Naive B cell (primary cell): ENCODE data around the gene ANTKMT. TPM values are rescaled to one million over a fixed set of nuclear protein-coding genes. Genes with fewer than 3 reads are reported as not detected.

ENCODE experiments used
- ATAC-seq, 2 donors: fragments of 150-1000 bp; cut with Tn5 transposase; 2 replicates each; pipeline ENCODE4 v1.10.0; 2021; ENCODE audit warnings: low read depth in 2 of 2, mild to moderate bottlenecking in 2 of 2, moderate library complexity in 2 of 2
- DNase-seq: peaks from one replicate; pipeline ENCODE4 v3.0.0; 2022
- H3K27ac Mint-ChIP-seq, 6 donors: one replicate each; pipeline ENCODE4 v1.8.0; 2020 to 2022; ENCODE audit warnings: mild to moderate bottlenecking in 6 of 6, mixed read lengths in 6 of 6, moderate library complexity in 5 of 6, inconsistent platforms in 2 of 6
- H3K27me3 Mint-ChIP-seq, 3 donors: one replicate each; pipeline ENCODE4 v1.8.0; 2021 to 2022; ENCODE audit warnings: mixed read lengths in 3 of 3, mild to moderate bottlenecking in 1 of 3
- H3K36me3 Mint-ChIP-seq, 2 donors: one replicate each; pipeline ENCODE4 v1.8.0; 2020 to 2022; ENCODE audit warnings: mixed read lengths in 2 of 2, inconsistent platforms in 1 of 2, mild to moderate bottlenecking in 1 of 2
- H3K4me1 Mint-ChIP-seq, 3 donors: one replicate each; pipeline ENCODE4 v1.8.0; 2020 to 2022; ENCODE audit warnings: mixed read lengths in 3 of 3, inconsistent platforms in 1 of 3, mild to moderate bottlenecking in 1 of 3, moderate library complexity in 1 of 3
- H3K4me3 Mint-ChIP-seq, 8 donors: one replicate each; pipeline ENCODE4 v1.8.0; 2020 to 2022; ENCODE audit warnings: mild to moderate bottlenecking in 8 of 8, mixed read lengths in 8 of 8, moderate library complexity in 8 of 8, inconsistent platforms in 2 of 8
- H3K9me3 Mint-ChIP-seq, 7 donors: one replicate each; pipeline ENCODE4 v1.8.0; 2020 to 2022; ENCODE audit warnings: mixed read lengths in 7 of 7, mild to moderate bottlenecking in 5 of 7, inconsistent platforms in 2 of 7, moderate library complexity in 1 of 7
- polyA plus RNA-seq, 6 donors: library from polyadenylated mRNA; unstranded; fragments of 300-500 nt; fragmentation: Illumina TruSeq; gene quantifications; one replicate each; pipeline ENCODE4 v1.2.3, GENCODE V29; 2021; ENCODE audit warnings: low read depth in 6 of 6

ANTKMT gene
- polyA plus RNA-seq, 6 donors from 2014 or later = 21.5 to 62.0 (median 38.0) TPM

GRCh38 chr16:695355-696089 lies 25.4 kb upstream of the ANTKMT start:
- no peaks in the 10 kb centered on the region for H3K9me3 Mint-ChIP-seq
- peak; percentile 41 for DNase-seq
- H3K36me3 Mint-ChIP-seq = no peaks in the 10 kb centered on the region
- peak; percentile 63 for ATAC-seq
- peak overlapping the region; percentile 70 to 85 (median 77) for H3K4me3 Mint-ChIP-seq
- H3K4me1 Mint-ChIP-seq = peaks cover 6 to 15% (median 7%) of the 10 kb centered on the region in 3 donors
- H3K27ac Mint-ChIP-seq = no peak overlapping the region
- peaks cover 0 to 40% (median 15%) of the 10 kb centered on the region in 3 donors for H3K27me3 Mint-ChIP-seq

GRCh38 chr16:698911-699671 lies 21.9 kb upstream of the ANTKMT start:
- DNase-seq (no peak), ATAC-seq (no peak)
- Mint-ChIP-seq H3K36me3 (no peaks in the 10 kb centered on the region), H3K27me3 (peaks cover 9 to 56% (median 16%) of the 10 kb centered on the region in 3 donors), H3K27ac (no peak overlapping the region), H3K4me3 (no peak overlapping the region), H3K4me1 (peaks cover 0 to 8% (median 0%) of the 10 kb centered on the region in 3 donors), H3K9me3 (peaks cover 0 to 2% (median 0%) of the 10 kb centered on the region in 7 donors)

GRCh38 chr16:700684-701584 lies 20.0 kb upstream of the ANTKMT start:
- peaks cover 9 to 57% (median 16%) of the 10 kb centered on the region in 3 donors for H3K27me3 Mint-ChIP-seq
- DNase-seq (no peak), ATAC-seq (peak; percentile 46 to 65)
- no peaks in the 10 kb centered on the region for H3K36me3 Mint-ChIP-seq
- peak overlapping the region in 1 of 6 donors; percentile 82 for H3K27ac Mint-ChIP-seq
- H3K4me3 Mint-ChIP-seq = no peak overlapping the region
- peaks cover 0 to 4% (median 0%) of the 10 kb centered on the region in 3 donors for H3K4me1 Mint-ChIP-seq
- peaks cover 0 to 2% (median 0%) of the 10 kb centered on the region in 7 donors for H3K9me3 Mint-ChIP-seq

GRCh38 chr16:702341-702740 lies 18.6 kb upstream of the ANTKMT start:
- ATAC-seq = no peak
- DNase-seq = no peak
- H3K9me3 Mint-ChIP-seq = peaks cover 0 to 2% (median 0%) of the 10 kb centered on the region in 7 donors
- H3K4me1 Mint-ChIP-seq = peaks cover 4 to 7% (median 4%) of the 10 kb centered on the region in 3 donors
- H3K36me3 Mint-ChIP-seq = no peaks in the 10 kb centered on the region
- peak overlapping the region in 1 of 8 donors; percentile 16 for H3K4me3 Mint-ChIP-seq
- H3K27me3 Mint-ChIP-seq = peaks cover 14 to 66% (median 17%) of the 10 kb centered on the region in 3 donors
- H3K27ac Mint-ChIP-seq = no peak overlapping the region

- peaks cover 4 to 7% (median 7%) of the 10 kb centered on the region in 3 donors for H3K4me1 Mint-ChIP-seq
- no peak for DNase-seq
- no peak overlapping the region for H3K4me3 Mint-ChIP-seq
- ATAC-seq = no peak
- H3K9me3 Mint-ChIP-seq = peaks cover 0 to 2% (median 0%) of the 10 kb centered on the region in 7 donors
- no peaks in the 10 kb centered on the region for H3K36me3 Mint-ChIP-seq
- no peak overlapping the region for H3K27ac Mint-ChIP-seq
- peaks cover 21 to 65% (median 28%) of the 10 kb centered on the region in 3 donors for H3K27me3 Mint-ChIP-seq
Measured at GRCh38 chr16:703406-703805, 17.5 kb upstream of the ANTKMT start.

GRCh38 chr16:704047-704446 lies 16.9 kb upstream of the ANTKMT start:
- peaks cover 0 to 2% (median 0%) of the 10 kb centered on the region in 7 donors for H3K9me3 Mint-ChIP-seq
- H3K36me3 Mint-ChIP-seq = no peaks in the 10 kb centered on the region

GRCh38 chr16:704552-705380 lies 16.2 kb upstream of the ANTKMT start:
- peaks cover 0 to 2% (median 0%) of the 10 kb centered on the region in 7 donors for H3K9me3 Mint-ChIP-seq
- DNase-seq = no peak
- H3K4me3 Mint-ChIP-seq = peak overlapping the region in 2 of 8 donors; percentile 33 to 42
- H3K27me3 Mint-ChIP-seq = peaks cover 33 to 77% (median 40%) of the 10 kb centered on the region in 3 donors
- H3K27ac Mint-ChIP-seq = no peak overlapping the region
- no peaks in the 10 kb centered on the region for H3K36me3 Mint-ChIP-seq
- peaks cover 4 to 7% (median 7%) of the 10 kb centered on the region in 3 donors for H3K4me1 Mint-ChIP-seq
- no peak for ATAC-seq

More at GRCh38 chr16:704047-704446, 16.9 kb upstream of the ANTKMT start:
- DNase-seq (no peak), ATAC-seq (no peak)
- no peak overlapping the region for H3K4me3 Mint-ChIP-seq
- no peak overlapping the region for H3K27ac Mint-ChIP-seq
- peaks cover 4 to 7% (median 7%) of the 10 kb centered on the region in 3 donors for H3K4me1 Mint-ChIP-seq
- peaks cover 27 to 69% (median 34%) of the 10 kb centered on the region in 3 donors for H3K27me3 Mint-ChIP-seq

- ATAC-seq (peak in 1 of 2 donors; percentile 14), DNase-seq (no peak)
- Mint-ChIP-seq H3K9me3 (peaks cover 0 to 2% (median 0%) of the 10 kb centered on the region in 7 donors), H3K36me3 (no peaks in the 10 kb centered on the region), H3K27me3 (peaks cover 33 to 80% (median 40%) of the 10 kb centered on the region in 3 donors), H3K4me1 (peaks cover 4 to 7% (median 7%) of the 10 kb centered on the region in 3 donors), H3K27ac (peak within 1 kb of the TSS in 1 of 6 donors; percentile 36), H3K4me3 (peak within 1 kb of the TSS in 3 of 8 donors; percentile 35 to 60 (median 57))
Measured at GRCh38 chr16:705431-706188, 15.3 kb upstream of the ANTKMT start, which contains the start of gene FBXL16. Gene FBXL16, minus strand, starts transcription at chr16:705801. Its CDS starts 8,396 bp downstream, at chr16:697405.

- peaks cover 0 to 2% (median 0%) of the 10 kb centered on the region in 7 donors for H3K9me3 Mint-ChIP-seq
- H3K36me3 Mint-ChIP-seq = no peaks in the 10 kb centered on the region
- peaks cover 4 to 9% (median 7%) of the 10 kb centered on the region in 3 donors for H3K4me1 Mint-ChIP-seq
- H3K27me3 Mint-ChIP-seq = peaks cover 33 to 83% (median 40%) of the 10 kb centered on the region in 3 donors
- H3K27ac Mint-ChIP-seq = peak overlapping the region in 1 of 6 donors; percentile 36
- DNase-seq (no peak), ATAC-seq (no peak)
- peak overlapping the region in 3 of 8 donors; percentile 35 to 60 (median 57) for H3K4me3 Mint-ChIP-seq
Measured at GRCh38 chr16:706189-707061, 14.5 kb upstream of the ANTKMT start.

- H3K27ac Mint-ChIP-seq = no peak overlapping the region
- H3K9me3 Mint-ChIP-seq = peaks cover 0 to 2% (median 0%) of the 10 kb centered on the region in 7 donors
- H3K27me3 Mint-ChIP-seq = peaks cover 33 to 78% (median 37%) of the 10 kb centered on the region in 3 donors
- no peaks in the 10 kb centered on the region for H3K36me3 Mint-ChIP-seq
- H3K4me3 Mint-ChIP-seq = no peak overlapping the region
- H3K4me1 Mint-ChIP-seq = peaks cover 3 to 9% (median 7%) of the 10 kb centered on the region in 3 donors
- no peak for DNase-seq
- no peak for ATAC-seq
Measured at GRCh38 chr16:707062-707538, 13.8 kb upstream of the ANTKMT start.
